GM21360 (cell line): ENCODE data around the gene RRN3.
"Not testable (repeated sequence)": the region's sequence is repeated elsewhere in the genome, so short reads cannot be mapped to it uniquely, and the experiment has no call there.

ENCODE experiments used
- ATAC-seq: cut with Tn5 transposase; IDR thresholded peaks from one replicate; pipeline ENCODE4 v1.9.1; 2021; ENCODE audit warnings: mild to moderate bottlenecking, moderate library complexity; ENCODE audit not compliant: unreplicated experiment

RRN3 gene

DNA sequence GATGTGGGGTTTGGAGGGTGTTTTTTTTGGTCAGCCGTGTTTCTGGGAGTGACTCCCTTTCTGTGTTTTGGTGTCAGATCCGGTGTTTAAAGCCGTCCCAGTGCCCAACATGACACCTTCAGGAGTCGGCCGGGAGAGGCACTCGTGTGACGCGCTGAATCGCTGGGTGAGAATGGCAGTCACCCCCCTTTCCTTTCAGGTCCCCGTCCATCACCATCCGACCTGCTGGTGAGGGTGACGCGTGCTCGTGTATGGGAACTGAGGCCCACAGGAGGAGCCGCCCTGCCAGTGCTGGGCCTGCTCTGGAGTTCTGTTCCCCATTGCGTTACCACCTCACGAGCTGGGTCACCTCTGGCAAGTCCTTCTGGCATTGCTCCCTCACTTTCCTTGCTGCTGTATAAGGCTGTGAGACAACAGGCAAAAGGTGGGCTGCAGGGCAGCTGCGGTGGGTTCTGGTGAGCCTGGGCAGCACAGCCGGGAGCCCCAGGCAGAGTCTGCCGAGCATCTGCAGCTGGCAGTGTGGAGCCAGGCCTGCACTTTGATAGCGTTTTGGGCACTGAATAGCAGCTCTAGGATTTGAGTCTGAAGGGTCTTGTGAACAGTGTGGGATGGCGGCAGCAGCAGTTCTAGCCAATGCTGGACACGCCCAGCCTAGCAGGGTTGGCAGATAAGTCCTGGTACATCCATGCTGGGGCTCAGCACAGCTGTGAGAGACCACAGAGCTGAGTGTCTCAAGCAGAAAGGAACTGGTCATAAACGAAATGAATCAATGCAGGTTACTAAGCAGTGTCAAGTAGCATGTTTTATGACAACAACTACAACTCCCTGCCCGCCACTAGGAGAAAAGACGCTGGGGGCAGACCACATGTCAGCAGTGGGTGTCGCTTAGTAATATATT, 65.0 kb downstream of the RRN3 start:
- ATAC-seq: not testable (repeated sequence)

DNA sequence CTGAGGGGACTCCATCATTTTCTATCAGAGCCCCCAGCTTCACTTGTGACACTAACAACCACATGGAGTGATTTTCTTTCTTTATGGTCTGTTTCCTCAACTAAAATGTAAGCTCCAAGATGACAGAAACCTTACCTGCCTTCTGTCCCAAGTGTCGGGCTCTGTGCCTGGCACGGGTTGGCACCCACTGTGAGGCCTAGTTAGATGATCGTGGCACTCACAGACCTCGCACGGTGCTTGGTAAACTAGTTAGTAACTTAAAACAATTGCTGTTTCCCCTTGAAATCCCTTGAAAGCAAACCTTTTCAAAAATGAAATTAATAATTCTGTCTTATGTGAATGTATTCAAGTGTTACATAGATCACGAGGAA, 65.7 kb downstream of the RRN3 start:
- ATAC-seq: not testable (repeated sequence)

DNA sequence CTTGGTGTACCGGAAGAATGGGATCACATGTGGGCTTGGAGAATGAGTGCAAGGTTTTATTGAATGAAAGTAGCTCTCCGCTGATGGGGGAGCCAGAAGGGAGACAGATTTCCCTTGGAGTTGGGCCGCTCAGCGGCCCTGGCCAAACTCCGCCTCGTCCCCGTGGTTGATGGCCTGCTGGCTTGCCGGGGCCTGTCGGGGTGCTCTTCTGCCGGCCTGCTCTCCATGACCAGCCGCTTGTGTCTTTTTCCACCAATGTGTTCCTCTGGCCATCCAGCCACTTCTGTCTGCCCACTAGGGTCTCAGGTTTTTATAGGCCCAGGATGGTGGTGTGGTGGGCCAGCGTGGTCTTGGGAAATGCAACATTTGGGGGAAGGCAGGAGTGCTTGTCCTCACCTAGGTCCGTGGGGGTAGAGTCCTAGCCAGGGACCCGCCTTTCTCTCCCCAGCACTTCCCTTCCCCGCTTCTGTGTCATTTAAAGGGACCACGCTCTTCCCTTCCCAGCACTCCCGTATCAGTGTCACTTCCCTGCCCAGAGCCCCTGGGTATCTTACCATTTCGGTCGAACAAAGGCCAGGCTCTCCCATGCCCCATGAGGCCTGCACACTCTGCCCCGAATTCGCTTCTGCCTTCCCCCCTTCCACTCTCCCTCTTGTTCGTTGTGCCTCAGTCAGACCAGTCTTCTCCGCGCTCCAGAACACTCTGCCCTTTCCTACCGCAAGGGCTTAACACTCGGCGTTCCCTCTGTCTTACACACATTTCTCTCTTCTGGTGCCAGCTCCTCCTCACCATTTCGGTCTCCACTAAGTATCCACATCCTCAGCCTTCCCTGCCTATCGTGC, 66.3 kb downstream of the RRN3 start:
- ATAC-seq: not testable (repeated sequence)

DNA sequence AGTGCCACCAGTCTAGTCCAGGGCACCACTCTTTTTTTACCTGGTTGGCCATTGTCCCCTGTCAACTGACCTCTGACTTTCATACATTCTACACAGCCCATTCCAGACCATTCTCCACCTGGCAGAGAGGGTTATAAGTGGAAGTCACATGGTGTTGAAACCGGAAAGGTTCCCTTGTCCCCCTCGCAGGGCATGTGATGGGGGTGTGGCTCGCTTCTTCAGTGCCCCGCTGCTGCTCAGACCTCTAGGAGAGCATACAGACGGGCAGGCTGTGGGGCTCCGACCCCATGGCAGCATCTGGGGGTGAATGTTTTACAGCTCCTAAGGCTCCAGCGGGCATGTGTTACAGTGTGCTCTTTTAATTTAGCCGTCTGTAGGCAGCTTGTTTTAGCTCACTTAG, 67.0 kb downstream of the RRN3 start:
- not testable (repeated sequence) for ATAC-seq

DNA sequence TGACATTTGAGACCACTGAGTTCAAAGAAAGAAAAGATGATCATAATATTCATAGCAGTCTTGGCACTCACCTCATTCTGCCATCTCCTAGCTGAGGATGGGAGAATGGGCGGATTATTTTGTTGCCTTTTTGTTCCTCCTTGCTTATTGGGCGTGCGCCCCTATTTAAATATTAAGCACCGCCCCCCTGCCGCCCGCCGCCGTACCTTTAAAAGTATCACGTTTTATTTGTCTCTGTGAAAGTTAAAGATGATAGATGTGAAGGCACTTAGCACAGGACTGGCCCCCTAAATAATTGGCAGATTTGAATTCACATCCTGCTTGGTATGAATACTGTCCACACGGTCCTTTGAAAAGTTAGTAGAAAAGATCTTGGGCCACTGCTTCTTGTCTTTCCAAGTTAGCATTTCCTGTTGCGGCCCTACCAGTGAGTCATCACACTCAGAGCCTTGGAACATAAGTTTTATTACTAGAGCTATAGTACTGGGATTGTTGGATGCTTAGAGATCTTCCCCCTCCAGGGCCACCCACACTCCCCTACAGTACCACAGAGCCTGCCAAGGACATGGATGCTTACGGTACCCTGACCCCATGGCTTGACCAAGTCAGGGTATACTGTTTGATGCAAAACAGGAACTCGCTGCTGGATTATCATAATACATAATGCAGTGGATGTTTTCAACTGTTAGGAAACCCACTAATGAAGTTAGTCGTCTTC, 68.7 kb downstream of the RRN3 start:
- ATAC-seq: not testable (repeated sequence)

DNA sequence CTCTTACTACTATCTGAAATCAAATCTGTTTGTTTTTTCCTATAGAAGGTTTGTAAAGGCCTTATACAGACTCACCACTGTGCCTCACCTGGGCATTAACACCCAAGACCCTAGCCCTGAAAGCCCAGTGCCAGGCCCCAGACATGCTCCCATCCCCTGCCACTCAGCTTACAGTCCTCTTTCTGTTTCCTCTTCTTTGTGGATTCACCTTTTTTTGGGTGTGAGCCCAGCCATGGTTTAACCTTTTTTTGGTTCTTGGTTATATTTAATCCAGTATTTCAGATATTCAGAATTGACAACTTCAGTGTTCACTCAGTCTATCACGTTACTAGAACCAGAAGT, 69.2 kb downstream of the RRN3 start:
- not testable (repeated sequence) for ATAC-seq

DNA sequence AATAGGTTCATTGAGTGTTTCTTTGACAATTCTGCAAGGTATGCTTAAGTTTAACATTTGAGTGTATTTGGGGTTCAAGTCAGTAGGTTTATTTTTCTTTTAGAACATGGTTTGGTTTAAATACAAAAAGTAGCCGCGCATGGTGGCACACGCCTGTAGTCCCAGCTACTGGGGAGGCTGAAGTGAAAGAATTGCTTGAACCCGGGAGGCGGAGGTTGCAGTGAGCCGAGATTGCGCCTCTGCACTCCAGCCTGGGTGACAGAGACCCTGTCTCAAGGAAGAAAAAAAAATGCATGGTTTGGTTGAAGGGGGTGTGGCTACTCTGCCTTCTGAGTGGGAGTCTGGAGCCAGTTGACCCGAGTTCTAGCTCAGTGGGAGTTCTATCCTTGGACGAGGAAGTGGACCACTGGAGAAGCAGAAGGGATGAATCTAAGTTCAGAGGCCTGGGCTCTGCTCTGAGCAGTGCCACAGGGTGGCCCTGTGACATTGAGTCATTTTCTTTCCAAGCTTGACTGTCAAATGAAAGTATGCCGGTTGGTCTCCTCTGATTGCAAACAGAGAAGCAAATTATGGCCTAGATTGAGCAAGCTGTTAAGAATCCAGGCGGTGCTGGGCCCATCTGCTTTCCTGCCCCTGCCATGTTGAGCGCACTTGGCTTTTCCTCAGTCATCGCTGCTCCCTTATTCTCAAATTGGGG, 70.5 kb downstream of the RRN3 start:
- not testable (repeated sequence) for ATAC-seq

DNA sequence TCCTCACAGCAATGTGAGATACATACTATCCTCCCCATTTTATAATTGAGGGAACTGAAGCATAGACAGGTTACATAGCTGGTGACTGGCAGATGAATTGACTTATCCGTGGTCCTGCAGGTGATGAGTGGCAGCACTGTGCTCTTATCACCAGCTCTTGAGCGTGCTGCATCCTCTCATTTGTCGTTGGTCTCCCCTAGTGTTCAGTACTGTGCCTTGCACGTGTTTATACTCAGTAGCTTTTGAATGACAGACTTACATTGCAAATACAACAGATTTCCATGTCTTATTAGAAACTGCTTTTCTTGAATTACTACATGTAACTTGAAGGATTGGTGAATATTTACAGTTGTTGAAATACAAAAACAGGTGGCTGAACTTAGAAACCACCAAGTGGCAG, 71.9 kb downstream of the RRN3 start:
- not testable (repeated sequence) for ATAC-seq

DNA sequence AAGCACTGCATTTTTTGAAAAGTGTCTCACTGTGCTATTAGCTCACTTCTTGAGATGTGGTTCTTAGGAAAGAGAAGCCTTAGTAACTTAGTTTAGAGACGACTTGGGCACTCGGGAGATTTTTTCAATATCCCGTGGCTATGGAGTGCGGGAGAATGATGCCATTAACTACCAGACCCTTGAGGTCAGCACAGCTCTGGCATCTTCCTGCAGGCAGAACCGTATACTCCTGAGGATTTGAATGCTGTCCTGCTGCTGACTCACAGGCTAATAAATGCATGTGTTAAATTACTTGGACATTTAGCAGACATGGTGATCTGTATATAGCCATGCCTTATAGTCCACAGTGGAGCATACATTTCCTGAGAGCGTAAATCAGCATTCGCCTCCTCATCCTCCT, 72.6 kb downstream of the RRN3 start:
- ATAC-seq: not testable (repeated sequence)

DNA sequence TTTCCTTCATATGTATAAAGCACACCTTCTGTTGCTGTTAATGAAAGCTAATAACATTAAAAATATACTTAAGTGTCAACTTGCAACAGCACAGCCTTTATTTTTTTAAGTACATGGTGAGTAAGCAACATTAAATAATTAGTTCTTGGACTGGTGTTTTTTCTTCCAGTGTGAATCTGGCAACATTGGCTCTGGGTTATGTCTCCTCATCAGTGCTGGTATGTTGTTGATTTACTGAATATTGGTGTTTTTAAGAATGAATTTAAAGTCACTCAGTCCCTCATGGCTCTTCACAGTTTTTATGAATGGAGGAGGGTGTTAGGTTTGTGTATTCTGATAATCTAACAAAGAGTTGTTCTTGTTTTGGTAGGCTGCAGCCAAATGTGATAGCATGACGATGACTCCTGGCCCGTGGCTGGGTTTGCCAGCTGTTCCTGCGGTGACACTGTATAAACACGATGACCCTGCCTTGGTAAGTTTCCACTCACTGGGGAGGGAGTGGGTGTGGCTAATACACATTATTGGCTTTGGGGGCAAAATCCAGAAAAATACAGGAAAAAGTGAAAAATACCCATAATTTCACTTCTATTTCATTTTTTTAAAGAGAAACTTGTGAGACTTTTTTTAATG, 77.0 kb downstream of the RRN3 start:
- not testable (repeated sequence) for ATAC-seq

DNA sequence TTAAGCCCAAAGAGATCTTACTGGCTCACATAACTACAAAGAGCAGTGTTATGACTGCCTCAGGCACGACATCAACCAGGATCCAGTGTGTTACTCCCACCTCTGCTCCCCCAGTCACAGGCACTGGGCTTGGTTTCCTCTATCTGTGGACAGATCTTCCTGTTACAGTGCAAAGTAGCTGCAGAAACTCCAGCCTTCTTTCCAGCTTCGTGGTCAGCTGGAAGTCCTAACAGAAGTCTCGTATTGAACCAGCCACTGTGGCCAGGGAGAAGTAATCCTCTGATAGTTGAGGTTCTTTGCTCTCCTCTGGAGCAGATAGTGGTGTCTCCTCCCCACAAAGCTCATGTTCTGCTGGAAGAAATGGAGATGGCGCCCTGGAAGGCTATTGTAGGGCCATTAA, 77.7 kb downstream of the RRN3 start:
- ATAC-seq: not testable (repeated sequence)

DNA sequence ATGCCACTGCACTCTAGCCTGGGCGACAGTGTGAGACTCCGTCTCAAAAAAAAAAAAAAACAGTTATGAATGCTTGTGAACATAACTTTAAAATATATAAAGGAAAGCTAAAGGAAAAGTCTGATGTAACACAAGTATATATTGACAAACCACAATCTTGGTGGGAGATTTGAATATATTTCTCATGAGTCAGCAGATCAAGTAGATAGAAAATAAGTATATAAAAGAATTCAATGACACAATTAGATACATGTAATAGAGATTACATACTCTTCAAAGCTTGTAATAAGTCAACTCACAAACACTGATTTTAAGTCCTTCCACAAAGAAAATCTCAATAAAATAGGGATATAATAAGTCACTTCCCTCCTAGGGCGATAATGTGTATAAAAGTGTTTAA, 78.4 kb downstream of the RRN3 start:
- ATAC-seq: not testable (repeated sequence)

DNA sequence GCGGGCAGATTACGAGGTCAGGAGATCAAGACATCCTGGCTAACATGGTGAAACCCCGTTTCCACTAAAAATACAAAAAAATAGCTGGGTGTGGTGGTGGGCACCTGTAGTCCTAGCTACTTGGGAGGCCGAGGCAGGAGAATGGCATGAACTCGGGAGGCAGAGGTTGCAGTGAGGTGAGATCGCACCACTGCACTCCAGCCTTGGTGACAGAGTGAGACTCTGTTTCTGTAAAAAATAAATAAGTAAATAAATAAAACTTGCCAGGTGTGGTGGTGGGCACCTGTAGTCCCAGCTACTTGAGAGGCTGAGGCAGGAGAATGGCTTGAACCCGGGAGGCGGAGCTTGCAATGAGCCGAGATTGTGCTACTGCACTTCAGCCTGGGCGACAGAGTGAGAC, 81.1 kb downstream of the RRN3 start:
- not testable (repeated sequence) for ATAC-seq
